BLaER1 treated with 17β-estradiol and CSF1 and Interleukin-3, amounts not matched to agents 10 nM and 100 nM (cell line): ENCODE data around the gene B4GALNT1.

Source experiments
- H3K27ac ChIP-seq, 11 experiments: shearing (Covaris generic); formaldehyde crosslinking; 2 replicates each; pipeline ENCODE4 v1.8.1; 2022
- H3K27me3 ChIP-seq, 11 experiments: shearing (Covaris generic); formaldehyde crosslinking; 2 replicates each; pipeline ENCODE4 v1.8.1; 2022
- H3K36me3 ChIP-seq, 11 experiments: shearing (Covaris generic); formaldehyde crosslinking; 2 replicates each; pipeline ENCODE4 v1.8.1; 2022
- H3K4me1 ChIP-seq, 10 experiments: shearing (Covaris generic); formaldehyde crosslinking; 2 replicates each; pipeline ENCODE4 v1.8.1; 2022
- H3K4me2 ChIP-seq, 11 experiments: shearing (Covaris generic); formaldehyde crosslinking; 2 replicates each; pipeline ENCODE4 v1.8.1; 2022
- H3K4me3 ChIP-seq, 10 experiments: shearing (Covaris generic); formaldehyde crosslinking; 2 replicates each; pipeline ENCODE4 v1.8.1; 2022
- H3K9ac ChIP-seq, 11 experiments: shearing (Covaris generic); formaldehyde crosslinking; 2 replicates each; pipeline ENCODE4 v1.8.1; 2022
- H3K9me3 ChIP-seq, 11 experiments: shearing (Covaris generic); formaldehyde crosslinking; replicated peaks in 1 of 11; 2 replicates each; pipeline ENCODE4 v1.8.1; 2022
- H4K20me1 ChIP-seq, 11 experiments: shearing (Covaris generic); formaldehyde crosslinking; 2 replicates each; pipeline ENCODE4 v1.8.1; 2022
- Cebpa-rat ChIP-seq, 11 experiments: shearing (Covaris generic); IDR thresholded peaks; 2 replicates each; pipeline ENCODE4 v1.8.1; 2022

B4GALNT1 gene

DNA sequence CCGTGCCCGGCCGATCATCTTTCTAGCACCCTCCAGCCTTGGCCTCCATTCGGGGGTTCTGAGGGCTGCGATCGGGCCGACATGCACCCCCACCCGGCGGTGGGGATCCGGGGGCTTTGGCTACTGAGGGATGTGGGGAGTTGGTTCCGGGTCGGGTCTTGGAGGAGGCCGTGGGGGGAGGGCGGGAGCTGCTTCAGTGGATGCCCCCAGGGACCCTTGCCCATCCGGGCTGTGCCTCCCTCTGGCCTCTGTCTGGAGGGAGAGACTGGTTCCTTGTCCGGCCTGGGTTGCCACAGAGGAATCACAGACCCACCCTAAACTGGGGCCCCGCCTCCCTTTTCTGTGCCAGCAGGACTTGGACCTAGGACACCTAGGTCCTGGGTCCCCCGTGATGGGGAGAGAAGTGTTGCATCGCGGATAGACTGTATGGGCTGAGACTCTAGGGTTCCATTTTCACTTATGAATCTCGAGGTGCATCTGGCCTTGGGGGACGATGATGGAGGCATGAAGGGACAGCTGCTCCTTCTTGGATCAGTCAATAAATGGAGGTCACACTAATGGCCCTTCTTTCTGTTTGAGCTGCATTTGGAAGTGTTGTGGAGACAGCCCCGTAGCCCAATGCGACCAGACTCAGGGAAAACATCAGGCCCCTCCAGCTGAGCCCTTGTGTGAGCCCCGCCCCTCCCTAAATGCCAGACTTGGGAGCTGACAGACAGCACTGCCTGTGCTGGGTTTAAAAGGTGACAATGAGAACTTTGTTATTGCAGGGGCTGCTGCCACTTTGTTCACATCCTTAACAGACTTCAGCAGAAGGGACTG, 27.8 kb downstream of the B4GALNT1 start:
- TF ChIP-seq Cebpa-rat (IDR thresholded peaks at IDR 0.05): no peak
- Histone ChIP-seq H3K36me3 (peaks cover 0 to 24% (median 9%) of the 10 kb centered on the region in 11 experiments; a peak in 7 of 22 replicates), H3K9me3 (no peaks in the 10 kb centered on the region), H3K4me3 (peak overlapping the region; percentile 51 to 72 (median 60)), H3K9ac (peak overlapping the region; percentile 29 to 74 (median 66); a peak in 18 of 22 replicates), H4K20me1 (no peaks in the 10 kb centered on the region), H3K4me2 (peak overlapping the region; percentile 78 to 94 (median 88)), H3K27me3 (peaks cover 39 to 75% (median 64%) of the 10 kb centered on the region in 11 experiments), H3K27ac (peak overlapping the region in 10 of 11 experiments; percentile 16 to 71 (median 62); a peak in 16 of 22 replicates), H3K4me1 (peaks cover 21 to 43% (median 34%) of the 10 kb centered on the region in 10 experiments; a peak in 19 of 20 replicates)

DNA sequence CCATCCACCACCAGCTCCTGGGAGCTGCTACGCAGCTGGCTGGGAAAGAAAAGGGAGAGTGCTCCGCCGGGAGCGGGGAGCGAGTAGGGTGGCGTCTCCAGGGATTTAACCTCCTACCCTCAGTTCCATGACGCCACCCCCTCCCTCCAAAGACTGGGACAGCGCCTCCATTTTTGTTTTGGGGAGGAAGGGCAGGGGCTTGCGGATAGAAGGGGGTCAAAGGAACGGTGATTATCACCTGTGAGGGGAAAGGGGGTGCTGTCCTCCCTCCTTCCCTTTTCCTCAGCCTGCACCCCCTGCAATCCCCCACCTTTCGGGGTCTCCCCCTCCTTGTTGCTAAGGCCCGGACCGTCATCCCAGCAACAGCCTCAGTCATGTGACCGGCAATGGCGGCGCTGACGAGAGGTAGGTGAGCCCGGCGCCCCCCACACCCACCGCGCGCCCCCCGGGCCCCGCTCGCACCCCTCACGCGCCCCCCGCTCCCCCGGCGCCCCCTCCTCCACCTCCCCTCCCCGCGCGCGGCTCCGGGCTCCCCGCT, 28.5 kb downstream of the B4GALNT1 start, which contains the start of gene DTX3:
TSS of gene DTX3 (plus strand) at position 371 of the 538 bp plus-strand sequence. CDS start 1,694 bp downstream, outside the sequence.
- Histone ChIP-seq H3K4me3 (peak within 1 kb of the TSS; percentile 51 to 72 (median 60)), H4K20me1 (no peaks in the 10 kb centered on the region), H3K27ac (peak within 1 kb of the TSS; percentile 44 to 71 (median 65); a peak in 18 of 22 replicates), H3K4me2 (peak within 1 kb of the TSS; percentile 78 to 94 (median 89)), H3K9me3 (no peaks in the 10 kb centered on the region), H3K4me1 (peaks cover 21 to 48% (median 36%) of the 10 kb centered on the region in 10 experiments; a peak in 19 of 20 replicates), H3K9ac (peak within 1 kb of the TSS; percentile 29 to 74 (median 70); a peak in 21 of 22 replicates), H3K27me3 (peaks cover 38 to 70% (median 59%) of the 10 kb centered on the region in 11 experiments), H3K36me3 (peaks cover 0 to 30% (median 9%) of the 10 kb centered on the region in 11 experiments; a peak in 7 of 22 replicates)
- TF ChIP-seq Cebpa-rat (IDR thresholded peaks at IDR 0.05): no peak

DNA sequence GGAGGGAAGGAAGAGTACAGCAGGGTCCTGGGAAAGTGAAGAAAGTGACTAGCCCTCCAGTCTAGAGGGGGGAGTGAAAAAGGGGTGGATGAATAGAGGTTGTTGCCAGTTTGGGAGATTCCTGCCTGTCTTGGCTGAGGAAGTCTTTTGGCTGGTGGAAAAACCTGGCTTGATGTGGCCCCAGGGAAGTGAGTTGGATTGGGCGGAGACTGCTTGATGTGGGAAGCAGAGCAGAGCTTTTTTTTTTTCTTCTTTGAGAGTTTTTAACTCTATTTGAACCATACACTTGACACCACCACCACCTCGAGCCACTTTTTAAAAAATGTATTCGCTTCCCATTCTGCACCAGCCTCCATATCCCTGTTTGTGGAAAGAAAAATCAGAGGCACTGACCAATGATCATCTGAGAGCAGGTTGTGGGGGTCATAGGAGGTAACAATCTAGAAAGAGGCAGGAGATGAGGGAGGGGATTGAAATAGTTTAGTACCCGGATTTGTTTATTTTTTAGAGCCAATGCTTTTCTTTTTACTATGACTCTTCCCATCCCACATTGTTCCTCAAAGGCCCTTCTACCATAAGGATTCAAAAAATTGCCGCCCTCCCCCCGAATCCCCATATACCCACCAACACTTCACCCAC, 29.1 kb downstream of the B4GALNT1 start:
- peak overlapping the region; percentile 78 to 94 (median 89) for H3K4me2 ChIP-seq
- H3K9ac ChIP-seq: peak overlapping the region in 10 of 11 experiments; percentile 66 to 74 (median 70); a peak in 19 of 22 replicates
- no peaks in the 10 kb centered on the region for H4K20me1 ChIP-seq
- no peak for TF ChIP-seq Cebpa-rat (IDR thresholded peaks at IDR 0.05)
- peaks cover 0 to 36% (median 10%) of the 10 kb centered on the region in 11 experiments; a peak in 7 of 22 replicates for H3K36me3 ChIP-seq
- no peaks in the 10 kb centered on the region for H3K9me3 ChIP-seq
- peaks cover 36 to 65% (median 54%) of the 10 kb centered on the region in 11 experiments for H3K27me3 ChIP-seq
- H3K4me3 ChIP-seq: peak overlapping the region; percentile 51 to 72 (median 60)
- H3K27ac ChIP-seq: peak overlapping the region in 10 of 11 experiments; percentile 56 to 71 (median 66); a peak in 16 of 22 replicates
- peaks cover 21 to 43% (median 34%) of the 10 kb centered on the region in 10 experiments; a peak in 19 of 20 replicates for H3K4me1 ChIP-seq

DNA sequence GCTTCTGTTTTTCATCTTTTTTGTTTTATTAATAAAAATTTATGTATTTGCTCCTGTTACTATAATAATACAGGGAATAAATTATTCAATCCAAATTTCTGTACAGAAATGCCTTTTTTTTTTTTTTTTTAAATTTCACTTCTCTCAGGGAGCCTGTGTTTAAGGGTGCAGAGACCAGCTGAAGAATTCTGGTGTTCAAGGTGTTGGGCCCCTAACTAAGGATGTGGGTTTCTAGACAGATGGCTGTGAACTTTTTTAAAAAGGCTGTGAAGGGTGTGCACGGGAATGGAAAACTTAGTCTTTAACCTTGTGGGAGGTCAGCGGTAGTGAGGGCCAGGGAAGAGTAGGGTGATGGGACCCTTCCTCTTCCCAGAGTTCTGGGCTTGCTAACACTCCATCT, 29.7 kb downstream of the B4GALNT1 start:
- peaks cover 21 to 37% (median 30%) of the 10 kb centered on the region in 10 experiments; a peak in 19 of 20 replicates for H3K4me1 ChIP-seq
- peaks cover 0 to 38% (median 10%) of the 10 kb centered on the region in 11 experiments; a peak in 7 of 22 replicates for H3K36me3 ChIP-seq
- no peak overlapping the region for H3K4me3 ChIP-seq
- no peak for TF ChIP-seq Cebpa-rat (IDR thresholded peaks at IDR 0.05)
- peaks cover 31 to 59% (median 49%) of the 10 kb centered on the region in 11 experiments for H3K27me3 ChIP-seq
- peak overlapping the region; percentile 78 to 94 (median 89); a peak in 19 of 22 replicates for H3K4me2 ChIP-seq
- H3K9me3 ChIP-seq: no peaks in the 10 kb centered on the region
- H4K20me1 ChIP-seq: no peaks in the 10 kb centered on the region
- H3K9ac ChIP-seq: no peak overlapping the region
- no peak overlapping the region for H3K27ac ChIP-seq

- H3K4me1 ChIP-seq: peaks cover 21 to 37% (median 29%) of the 10 kb centered on the region in 10 experiments; a peak in 19 of 20 replicates
- H3K9me3 ChIP-seq: no peaks in the 10 kb centered on the region
- peaks cover 31 to 52% (median 45%) of the 10 kb centered on the region in 11 experiments for H3K27me3 ChIP-seq
- H4K20me1 ChIP-seq: no peaks in the 10 kb centered on the region
- H3K4me2 ChIP-seq: no peak overlapping the region
- peaks cover 0 to 38% (median 10%) of the 10 kb centered on the region in 11 experiments; a peak in 7 of 22 replicates for H3K36me3 ChIP-seq
- no peak overlapping the region for H3K9ac ChIP-seq
- TF ChIP-seq Cebpa-rat (IDR thresholded peaks at IDR 0.05): no peak
- H3K27ac ChIP-seq: no peak overlapping the region
- H3K4me3 ChIP-seq: no peak overlapping the region
Measured at GRCh38 chr12:57602544-57602943, 30.5 kb downstream of the B4GALNT1 start.

DNA sequence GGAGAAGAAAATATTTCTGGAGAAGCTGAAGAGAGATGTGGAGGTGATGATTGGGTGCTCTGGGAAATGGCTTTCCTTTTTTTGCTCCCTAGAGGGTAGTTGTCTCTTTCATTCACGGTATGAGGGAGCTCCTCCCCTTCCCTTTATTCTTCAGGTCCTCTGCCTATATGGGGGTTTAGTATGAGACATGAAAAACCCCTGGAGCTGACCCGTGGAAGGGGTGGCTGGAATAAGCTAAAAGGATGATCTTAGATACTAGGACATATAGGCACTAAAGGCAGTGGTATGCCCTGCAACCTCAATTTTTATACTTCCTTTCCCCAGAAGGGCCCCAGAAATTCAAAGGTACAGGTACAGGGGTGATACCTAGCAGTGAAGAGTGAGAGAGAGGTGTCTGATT, 32.6 kb downstream of the B4GALNT1 start:
- Histone ChIP-seq H3K27me3 (peaks cover 20 to 32% (median 27%) of the 10 kb centered on the region in 11 experiments), H3K36me3 (peaks cover 0 to 48% (median 15%) of the 10 kb centered on the region in 11 experiments; a peak in 8 of 22 replicates), H4K20me1 (no peaks in the 10 kb centered on the region), H3K4me3 (no peak overlapping the region), H3K9me3 (no peaks in the 10 kb centered on the region), H3K27ac (no peak overlapping the region), H3K9ac (no peak overlapping the region), H3K4me2 (peak overlapping the region in 8 of 11 experiments; percentile 2 to 40 (median 28); a peak in 6 of 22 replicates), H3K4me1 (peaks cover 14 to 29% (median 23%) of the 10 kb centered on the region in 10 experiments; a peak in 19 of 20 replicates)
- no peak for TF ChIP-seq Cebpa-rat (IDR thresholded peaks at IDR 0.05)

GRCh38 chr12:57593187-57593586, 39.8 kb downstream of the B4GALNT1 start:
- H4K20me1 ChIP-seq: no peaks in the 10 kb centered on the region
- H3K4me1 ChIP-seq: peaks cover 11 to 22% (median 19%) of the 10 kb centered on the region in 10 experiments
- H3K9ac ChIP-seq: no peak overlapping the region
- no peak overlapping the region for H3K27ac ChIP-seq
- no peak for TF ChIP-seq Cebpa-rat (IDR thresholded peaks at IDR 0.05)
- peaks cover 0 to 15% (median 0%) of the 10 kb centered on the region in 11 experiments; a peak in 5 of 22 replicates for H3K36me3 ChIP-seq
- H3K4me3 ChIP-seq: no peak overlapping the region
- H3K4me2 ChIP-seq: no peak overlapping the region
- H3K27me3 ChIP-seq: peaks cover 16 to 29% (median 23%) of the 10 kb centered on the region in 11 experiments; a peak in 21 of 22 replicates
- no peaks in the 10 kb centered on the region; a peak in 1 of 22 replicates for H3K9me3 ChIP-seq

DNA sequence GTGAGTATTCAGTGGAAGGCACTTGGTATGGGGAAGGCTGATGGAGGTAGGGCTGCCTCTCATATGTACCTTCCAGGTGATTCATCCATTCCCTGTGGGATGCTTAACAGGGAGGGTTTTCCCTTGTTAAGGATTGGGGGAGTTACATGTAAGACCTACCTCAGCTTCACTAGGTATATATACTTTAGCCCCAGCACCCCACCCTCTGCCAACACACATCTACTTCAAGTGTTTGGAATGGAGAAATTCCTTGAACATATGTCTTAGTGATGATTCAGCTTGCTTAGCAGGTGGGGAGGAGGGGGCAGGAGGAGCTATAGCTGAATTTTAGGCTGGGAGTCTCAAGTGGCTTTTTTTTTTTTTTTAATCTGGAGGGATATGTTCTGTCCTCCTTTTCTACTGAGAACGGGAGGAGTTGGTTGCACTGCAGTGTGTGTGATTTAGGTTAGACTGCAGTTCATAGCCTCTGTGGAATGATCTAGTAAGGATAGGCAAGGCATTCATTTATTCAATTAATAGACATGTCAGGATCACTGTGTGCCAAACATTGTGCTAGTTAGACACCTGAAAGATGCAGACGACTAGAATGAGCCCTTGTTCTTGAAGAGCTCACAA, 40.3 kb downstream of the B4GALNT1 start:
- H3K9ac ChIP-seq: no peak overlapping the region
- no peak for TF ChIP-seq Cebpa-rat (IDR thresholded peaks at IDR 0.05)
- H4K20me1 ChIP-seq: no peaks in the 10 kb centered on the region
- peaks cover 11 to 22% (median 19%) of the 10 kb centered on the region in 10 experiments for H3K4me1 ChIP-seq
- H3K4me3 ChIP-seq: no peak overlapping the region
- H3K36me3 ChIP-seq: peaks cover 0 to 15% (median 0%) of the 10 kb centered on the region in 11 experiments; a peak in 5 of 22 replicates
- no peak overlapping the region for H3K27ac ChIP-seq
- peaks cover 16 to 32% (median 23%) of the 10 kb centered on the region in 11 experiments; a peak in 21 of 22 replicates for H3K27me3 ChIP-seq
- peak overlapping the region in 6 of 11 experiments; percentile 86 to 98 (median 92); a peak in 6 of 22 replicates for H3K4me2 ChIP-seq
- H3K9me3 ChIP-seq: no peaks in the 10 kb centered on the region; a peak in 1 of 22 replicates
